Activated T-cell treated with anti-CD3 and anti-CD28 coated beads for 24 hours (primary cell): ENCODE data around the gene LRRC8B.
A peak's percentile ranks its signal among the peaks of the same experiment; 100 is the strongest.
"Not testable (repeated sequence)": the region's sequence is repeated elsewhere in the genome, so short reads cannot be mapped to it uniquely, and the experiment has no call there.

ENCODE experiments used
- DNase-seq: peaks from one replicate; pipeline ENCODE4 v3.0.0-alpha.2; 2020; ENCODE audit warnings: low read depth

LRRC8B gene

GRCh38 chr1:89584211-89584610 lies 59.6 kb downstream of the LRRC8B start:
- no peak for DNase-seq

DNA sequence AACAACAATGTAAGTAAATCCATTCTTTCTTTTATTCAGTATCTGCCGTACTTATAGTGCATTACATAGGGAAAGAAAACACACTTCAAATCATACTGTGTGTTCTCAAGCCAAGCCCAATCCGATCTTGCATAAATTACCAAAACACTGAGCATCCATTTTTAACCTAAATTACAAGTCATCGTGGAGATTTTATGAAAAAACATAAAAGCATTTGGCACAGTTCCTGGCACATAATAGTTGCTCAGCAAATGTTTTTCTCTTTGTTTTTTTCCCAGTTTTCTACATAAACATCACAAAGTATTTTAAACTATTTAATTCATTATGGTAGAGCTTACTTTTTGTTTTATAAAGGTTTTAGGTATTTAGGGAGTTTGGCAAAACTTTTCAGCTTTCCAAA lies 60.2 kb downstream of the LRRC8B start:
- no peak for DNase-seq

- no peak for DNase-seq
Observed at GRCh38 chr1:89587729-89588161, 63.1 kb downstream of the LRRC8B start.

DNA sequence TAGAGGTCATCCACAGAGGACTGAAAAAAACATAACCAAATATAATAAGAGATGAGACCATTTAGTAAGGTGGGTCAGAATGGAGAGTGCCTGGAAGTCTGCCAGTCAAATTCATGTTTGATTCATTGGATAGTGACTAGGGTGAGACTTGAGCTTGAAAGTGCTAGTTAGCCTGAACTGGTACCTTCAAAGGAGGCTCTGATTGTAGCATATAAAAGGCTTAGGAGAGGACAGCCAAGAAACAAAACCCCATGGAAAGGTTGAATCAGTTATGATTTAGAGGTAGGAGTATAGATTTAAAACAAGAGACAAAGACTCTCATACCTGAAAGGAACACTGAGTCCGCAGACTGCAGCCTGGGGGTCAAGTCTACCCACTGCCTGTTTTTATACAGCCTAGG lies 63.9 kb downstream of the LRRC8B start:
- no peak for DNase-seq

DNA sequence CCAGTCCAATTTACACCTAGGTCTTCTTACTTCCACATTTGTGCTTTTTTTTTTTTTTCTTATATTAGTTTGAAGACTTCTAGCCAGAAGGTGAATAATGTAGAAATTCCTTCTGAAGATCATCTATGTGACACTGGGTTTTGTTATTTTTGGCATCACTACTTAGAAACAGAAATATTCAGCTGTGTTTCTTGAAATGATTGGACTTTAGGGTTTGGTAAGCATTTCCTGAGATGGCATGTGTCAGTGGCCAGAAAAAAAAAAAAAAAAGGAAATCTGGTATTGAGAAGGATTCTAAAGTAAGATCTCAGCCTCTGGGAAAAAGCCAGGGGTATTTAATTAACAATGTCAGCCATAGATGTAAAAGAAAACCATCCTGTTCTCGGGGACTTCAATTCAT lies 64.9 kb downstream of the LRRC8B start:
- no peak for DNase-seq

DNA sequence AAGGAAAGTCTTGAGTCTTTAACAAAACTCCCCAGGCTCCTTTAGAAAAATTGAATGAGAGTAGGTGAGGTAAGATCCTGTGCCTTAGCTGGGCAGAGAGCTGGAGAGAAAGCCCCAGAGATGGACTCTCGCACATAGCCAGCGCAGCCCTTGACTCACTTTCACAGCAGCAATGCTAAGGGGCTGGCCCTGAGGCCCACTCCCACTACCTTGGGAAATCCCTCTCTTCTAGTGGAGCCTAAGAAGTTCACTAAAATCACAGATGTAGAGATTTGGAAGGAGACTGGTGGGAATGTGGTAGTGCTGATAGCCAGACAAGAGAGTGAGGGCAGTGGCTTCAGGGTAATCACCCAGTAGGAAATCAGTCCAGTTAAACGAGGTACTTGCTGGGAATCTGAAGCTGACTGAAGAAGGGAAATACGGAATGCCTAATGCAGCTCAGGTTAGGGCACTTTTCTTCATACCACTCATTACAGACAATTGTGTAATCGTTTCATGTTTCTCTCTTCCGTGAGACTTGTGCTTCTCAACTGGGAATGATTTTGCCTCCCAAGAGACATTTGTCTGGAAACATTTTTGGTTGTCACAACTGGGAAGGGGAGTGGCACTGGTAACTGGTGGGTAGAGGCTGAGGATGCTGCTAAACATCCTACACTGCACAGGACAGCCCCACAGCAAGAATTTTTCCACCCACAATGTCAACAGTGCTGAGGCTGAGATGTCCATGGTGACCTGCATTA lies 65.9 kb downstream of the LRRC8B start:
- no peak for DNase-seq

GRCh38 chr1:89592861-89593302 lies 68.3 kb downstream of the LRRC8B start:
- not testable (repeated sequence) for DNase-seq

GRCh38 chr1:89594096-89594740 lies 69.6 kb downstream of the LRRC8B start:
- DNase-seq: no peak

GRCh38 chr1:89596698-89597097 lies 72.1 kb downstream of the LRRC8B start:
- no peak for DNase-seq

DNA sequence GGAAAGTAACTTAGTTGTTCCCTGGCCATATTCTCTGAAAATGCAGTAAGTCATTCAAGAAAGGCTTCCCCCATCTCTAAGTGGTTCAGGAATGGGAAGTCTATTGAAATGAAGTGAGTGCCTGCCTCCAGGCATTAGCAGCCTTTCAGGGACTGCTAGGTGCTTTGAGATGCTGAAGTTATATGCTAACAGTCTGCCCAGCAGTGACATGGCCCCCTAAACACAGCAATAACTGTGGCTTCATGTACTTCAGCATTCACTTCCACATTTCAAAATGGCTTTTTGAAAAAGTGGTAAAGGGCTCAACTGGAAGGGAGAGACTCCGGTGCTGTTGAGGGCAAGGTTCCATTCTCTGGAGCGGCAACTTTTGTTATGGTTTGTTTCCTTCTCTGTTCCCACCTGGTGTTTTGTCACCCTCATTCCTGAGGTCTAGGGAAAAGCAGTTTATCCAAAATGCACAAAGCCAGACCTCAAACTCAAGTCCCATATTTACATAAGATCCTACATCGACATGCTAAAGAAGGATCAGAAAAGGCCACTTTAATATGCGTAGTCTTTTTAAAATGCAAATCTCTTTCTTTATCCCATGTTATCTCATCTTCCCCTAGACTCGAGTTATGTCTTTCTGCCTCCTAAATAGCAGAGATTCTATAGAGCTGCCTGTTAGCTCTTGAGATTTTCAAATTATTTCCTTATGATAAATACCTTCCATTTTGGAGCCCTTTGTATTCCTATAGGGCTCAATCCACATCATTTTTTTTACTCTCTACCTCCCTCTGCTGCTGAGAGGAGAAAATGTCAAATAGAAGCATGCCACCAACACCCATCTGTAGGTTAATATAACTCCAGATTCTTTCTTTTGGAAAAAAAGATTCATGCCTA lies 74.1 kb downstream of the LRRC8B start:
- DNase-seq: no peak

DNA sequence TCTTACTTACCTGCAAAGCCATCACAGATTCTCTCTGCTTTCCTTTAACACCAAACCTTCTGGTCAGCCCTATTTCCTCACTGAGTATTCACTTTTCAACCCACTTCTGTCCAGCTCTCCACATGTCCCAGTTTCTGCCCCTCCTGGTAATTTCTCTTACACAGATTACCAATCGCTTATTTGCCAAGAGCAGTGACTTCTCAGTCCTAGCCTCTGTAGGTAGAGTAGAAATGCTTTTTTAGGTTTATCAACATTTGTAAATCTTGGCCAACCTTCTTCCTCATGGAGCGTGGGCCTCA lies 74.7 kb downstream of the LRRC8B start:
- no peak for DNase-seq

DNA sequence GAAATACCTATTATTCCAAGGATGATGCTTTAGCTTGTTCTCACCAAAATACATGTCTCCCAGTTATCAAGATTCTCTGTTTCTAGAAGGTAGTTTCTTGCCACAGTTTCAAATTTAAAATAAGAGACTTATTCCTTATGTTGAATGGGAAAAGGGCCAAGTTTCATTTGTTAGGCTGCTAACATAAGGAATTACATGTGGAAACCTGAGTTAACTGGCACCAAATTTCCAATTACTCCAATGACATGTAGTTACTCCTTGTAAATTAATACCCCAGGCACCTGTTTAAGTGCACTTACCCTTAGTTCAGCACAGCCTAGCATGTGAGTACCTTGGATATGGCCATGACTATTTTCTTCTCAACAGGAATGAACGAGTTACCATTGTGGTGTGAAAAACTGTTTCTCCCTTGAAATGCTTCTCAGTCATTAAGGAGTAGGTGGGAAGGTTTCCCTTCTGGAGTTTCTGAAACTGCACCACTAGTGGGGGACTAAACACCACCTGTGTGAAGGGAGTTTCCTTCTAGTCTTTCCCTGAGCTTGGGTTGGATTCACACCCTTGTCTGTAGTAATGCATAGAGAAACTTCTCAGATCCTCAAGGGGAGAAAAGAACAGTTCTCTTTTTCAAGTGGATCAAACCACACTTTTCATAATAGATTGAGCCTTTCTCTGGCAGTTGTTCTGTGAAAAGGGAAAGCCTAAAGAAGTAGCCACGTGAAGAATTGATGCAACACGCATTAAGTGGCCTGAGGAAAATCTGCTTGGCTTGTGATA lies 76.0 kb downstream of the LRRC8B start:
- DNase-seq: no peak

GRCh38 chr1:89602871-89603404 lies 78.3 kb downstream of the LRRC8B start:
- DNase-seq: no peak

DNA sequence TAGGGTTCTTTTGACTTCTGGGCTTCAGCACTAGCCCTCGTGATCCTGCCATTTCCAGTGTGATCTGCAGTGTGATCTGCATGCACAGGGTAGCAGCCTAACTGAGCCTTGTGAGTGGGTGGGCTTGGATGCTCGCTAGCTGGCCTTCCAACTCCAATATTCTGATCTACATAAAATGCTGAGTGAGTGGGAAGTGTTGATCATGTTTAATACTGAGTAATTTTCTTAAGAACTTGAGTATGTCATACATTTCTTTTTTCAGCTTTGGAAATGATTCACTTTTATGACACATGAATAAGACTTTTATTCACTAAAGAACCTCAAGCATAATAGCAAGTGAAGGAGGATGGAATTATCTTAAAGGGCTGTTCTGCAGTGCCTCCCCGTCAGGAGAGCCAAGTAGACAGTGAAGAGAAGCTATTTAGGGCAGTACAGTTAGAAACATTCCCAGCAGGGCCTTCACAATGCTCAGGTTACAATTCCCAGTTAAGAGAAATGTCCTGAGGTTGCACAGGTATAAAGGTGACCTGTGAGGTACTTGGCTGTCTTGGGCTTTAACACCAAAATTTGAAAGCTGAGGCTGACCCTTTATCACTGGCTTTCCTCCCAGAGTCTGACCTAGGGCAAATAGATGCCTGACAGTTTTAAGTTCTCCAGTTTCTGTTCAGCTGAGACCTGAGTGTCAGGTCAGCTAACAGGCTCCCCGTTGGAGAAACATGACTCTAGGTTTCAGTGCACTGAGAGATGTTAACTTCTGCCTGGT lies 79.2 kb downstream of the LRRC8B start:
- DNase-seq: peak; percentile 54

DNA sequence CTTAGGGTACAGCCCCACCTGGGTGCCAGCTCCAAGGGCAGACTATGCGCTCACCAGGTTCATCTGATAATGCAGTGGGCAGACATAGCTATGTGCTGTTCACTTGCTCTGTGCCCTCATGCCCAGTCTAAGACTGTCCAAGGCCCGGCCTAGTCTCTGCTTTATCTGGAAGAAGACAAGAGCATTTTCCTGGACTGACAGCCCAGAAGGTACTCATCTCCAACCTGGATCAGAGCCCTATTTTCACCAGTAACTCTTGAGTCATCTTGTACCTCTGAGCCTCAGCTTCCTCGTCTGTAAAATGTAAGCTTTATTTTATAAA lies 79.7 kb downstream of the LRRC8B start:
- no peak for DNase-seq

GRCh38 chr1:89605692-89606091 lies 81.1 kb downstream of the LRRC8B start:
- no peak for DNase-seq

DNA sequence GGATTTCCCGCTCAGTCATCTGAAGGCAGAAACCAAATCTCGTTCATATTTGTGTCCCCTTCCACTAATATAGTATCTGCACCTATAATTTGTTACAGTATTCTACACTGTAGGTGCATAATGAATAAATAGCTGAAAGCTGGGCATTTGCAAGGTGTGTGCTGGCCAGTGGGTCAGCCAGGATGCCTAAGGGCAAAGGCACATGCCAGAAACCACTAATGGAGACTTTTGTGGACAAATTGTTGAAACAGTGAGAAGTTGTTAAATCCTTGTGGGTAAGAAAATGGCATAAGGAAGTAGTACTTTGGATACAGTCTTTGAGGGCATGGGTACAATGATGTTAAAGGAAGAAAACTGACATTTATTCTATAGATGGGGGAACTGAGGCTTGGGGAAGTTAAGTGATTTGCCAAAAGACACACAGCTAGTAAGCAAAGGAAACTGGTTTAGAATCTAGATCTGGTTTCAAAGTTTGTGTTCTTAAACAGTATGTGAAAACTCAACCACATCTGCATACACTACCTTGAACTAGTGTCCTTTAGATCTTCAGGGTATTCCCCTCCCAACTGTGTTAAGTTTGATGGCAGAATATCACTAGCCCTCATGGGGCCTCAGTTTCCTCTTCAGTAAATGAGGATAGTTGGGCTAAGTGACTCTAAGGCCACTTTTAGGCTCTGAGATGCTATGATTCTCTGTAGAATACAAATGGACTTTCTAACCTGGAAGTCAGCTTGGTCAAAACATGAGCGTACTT lies 81.8 kb downstream of the LRRC8B start:
- no peak for DNase-seq

DNA sequence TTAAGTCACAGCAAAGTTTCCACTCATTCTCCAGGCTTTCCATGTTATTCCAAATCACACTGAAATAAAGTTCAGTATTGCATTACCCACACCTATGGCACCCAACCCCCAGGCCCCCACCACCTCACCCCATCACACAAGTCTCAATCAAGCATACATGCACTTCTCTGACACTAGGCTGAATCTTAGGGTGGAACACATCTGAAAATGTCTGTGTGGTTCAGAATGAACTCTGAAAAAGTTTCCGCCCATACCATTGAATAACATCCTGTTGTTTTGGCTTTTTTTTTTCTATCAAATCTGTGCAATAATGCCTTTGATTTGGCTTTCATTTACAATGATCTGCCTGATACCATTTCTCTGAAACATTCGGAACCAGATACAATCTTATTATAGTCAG lies 82.5 kb downstream of the LRRC8B start:
- DNase-seq: no peak

DNA sequence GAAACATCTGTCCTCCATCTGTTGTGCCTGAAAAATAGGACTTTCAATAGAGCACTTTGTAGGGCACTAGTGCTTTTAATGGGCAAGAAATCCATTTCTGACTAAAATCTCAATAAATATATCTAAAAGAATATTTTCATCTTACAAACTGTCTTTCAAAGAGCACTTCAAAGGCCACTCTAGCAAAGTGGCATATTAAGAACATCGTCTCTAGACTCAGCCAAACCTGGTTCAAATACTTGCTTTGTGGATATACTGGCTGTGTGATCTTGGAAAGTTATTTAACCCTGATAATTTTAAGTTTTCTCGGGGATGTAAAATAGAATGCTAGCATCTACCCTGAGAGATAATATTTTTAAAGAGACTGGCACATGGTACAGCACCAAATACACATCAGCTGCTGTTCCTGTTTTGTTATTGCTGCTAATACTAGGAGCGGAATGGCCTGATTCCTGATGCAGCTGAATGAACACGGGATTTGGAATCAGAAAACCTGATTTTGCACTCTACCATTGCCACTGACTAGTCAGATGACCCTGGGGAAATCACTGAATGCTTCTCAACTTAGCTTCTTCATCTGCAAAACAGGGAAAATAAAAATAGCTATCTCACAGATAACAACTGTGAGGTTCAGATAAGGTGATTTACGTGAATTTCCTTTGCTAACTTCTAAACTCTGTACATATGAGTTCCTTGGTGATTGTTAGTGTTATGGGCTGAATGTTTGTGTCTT lies 83.1 kb downstream of the LRRC8B start:
- DNase-seq: no peak
